K562 (cell line): ENCODE measurements around the gene DNAJB12. TPM values are rescaled to one million over a fixed set of nuclear protein-coding genes. Genes with fewer than 3 reads are reported as not detected.

Experiments used
- ARID2 ChIP-seq: fragments of 450-650 bp; IDR thresholded peaks from 2 replicates; pipeline ENCODE4 v1.6.1; 2017; ENCODE audit warnings: antibody characterized with exemption, mild to moderate bottlenecking
- CBX1 ChIP-seq: sonication (generic); IDR thresholded peaks from 2 replicates; pipeline ENCODE4 v1.6.1; 2016; ENCODE audit warnings: antibody characterized with exemption, low read depth, mild to moderate bottlenecking
- CGGBP1 ChIP-seq: fragments of 250-450 bp; sonication (Bioruptor Pico); IDR thresholded peaks from 2 replicates; pipeline ENCODE4 v1.9.0; 2021; ENCODE audit warnings: mild to moderate bottlenecking
- CHCHD3 ChIP-seq: fragments of 250-450 bp; sonication (Bioruptor Pico); IDR thresholded peaks from 2 replicates; pipeline ENCODE4 v2.1.2; 2022; ENCODE audit warnings: mild to moderate bottlenecking
- FOXA1 ChIP-seq: fragments of 450-650 bp; IDR thresholded peaks from 2 replicates; pipeline ENCODE4 v1.6.1; 2016; ENCODE audit warnings: mild to moderate bottlenecking, borderline replicate concordance
- FOXJ3 ChIP-seq: sonication (generic); formaldehyde crosslinking; IDR thresholded peaks from 2 replicates; pipeline ENCODE4 v1.4.0; 2020; ENCODE audit warnings: mild to moderate bottlenecking, missing genetic modification reagents
- HMBOX1 ChIP-seq: sonication (generic); IDR thresholded peaks from 2 replicates; pipeline ENCODE4 v1.6.1; 2016
- NR1H2 ChIP-seq: sonication (generic); formaldehyde crosslinking; IDR thresholded peaks from 2 replicates; pipeline ENCODE4 v1.4.0; 2020; ENCODE audit warnings: mild to moderate bottlenecking, missing genetic modification reagents
- PML ChIP-seq: IDR thresholded peaks from 2 replicates; pipeline ENCODE4 v1.6.1; 2012; ENCODE audit warnings: low read length, inconsistent platforms
- SMC3 ChIP-seq: conservative IDR thresholded peaks from 2 replicates; pipeline ENCODE4 v1.6.1; 2011; ENCODE audit warnings: low read depth, low read length, improper control_type of control experiment; ENCODE audit not compliant: insufficient read depth
- ZBTB11 ChIP-seq, 3 experiments: fragments of 200-800 bp in 1 of 3; fragments of 250-450 bp in 1 of 3; fragments of 450-650 bp in 1 of 3; sonication (Bioruptor Pico) in 1 of 3; sonication (Bioruptor generic) in 1 of 3; formaldehyde crosslinking in 1 of 3; IDR thresholded peaks; 2 replicates each; pipeline versions ENCODE4 v1.6.1 to v1.8.0; 2016 to 2022; ENCODE audit warnings: mild to moderate bottlenecking in 2 of 3, missing genetic modification characterization in 2 of 3, missing compliant biosample characterization in 1 of 3, moderate library complexity in 1 of 3
- ZHX1 ChIP-seq: fragments of 150-350 bp; conservative IDR thresholded peaks from 2 replicates; pipeline ENCODE4 v1.6.1; 2014; ENCODE audit warnings: low read length
- ZMIZ1 ChIP-seq, 2 experiments: fragments of 150-350 bp in 1 of 2; IDR thresholded peaks; 2 replicates each; pipeline ENCODE4 v1.6.1; 2012 to 2016; ENCODE audit warnings: low read depth in 2 of 2, low read length in 2 of 2, mild to moderate bottlenecking in 1 of 2, moderate library complexity in 1 of 2
- ZNF395 ChIP-seq: fragments of 200-800 bp; sonication (Bioruptor generic); IDR thresholded peaks from 2 replicates; pipeline ENCODE4 v1.6.1; 2017; ENCODE audit warnings: missing genetic modification characterization, missing compliant biosample characterization
- polyA plus RNA-seq, 8 experiments: library from polyadenylated mRNA; depleted of rRNA in 4 of 8; stranded (reverse) in 5 of 8; unstranded in 3 of 8; fragments of >200 nt; fragmentation: Nextera tagmentation in 2 of 8; fragmentation: Illumina TruSeq in 1 of 8; extraction: Ambion mirVana in 2 of 8; extraction: Trizol in 1 of 8; gene quantifications; 2 replicates each; pipeline versions ENCODE4 v1.2.1 to v1.2.3, GENCODE V29; 2011 to 2014; ENCODE audit warnings: inconsistent platforms in 1 of 8, missing spikeins in 1 of 8
- total RNA-seq, 7 experiments: library from RNA; depleted of rRNA in 6 of 7; stranded (reverse); fragments of >200 nt in 6 of 7; fragmentation: Illumina TruSeq in 2 of 7; extraction: Trizol in 2 of 7; gene quantifications; 2 replicates each; pipeline versions ENCODE4 v1.2.1 to v1.2.3, GENCODE V29; 2011 to 2021; ENCODE audit warnings: low replicate concordance in 1 of 7

DNAJB12 gene
- total and polyA plus RNA-seq, 9 of the 15 experiments (the other 6 are each of a cell fraction or from before 2014, with no cell fraction given), result 3.5 to 31.5 (median 20.3) TPM

GRCh38 chr10:72297281-72297804 lies 57.4 kb downstream of the DNAJB12 start (continued):
- peak in 1 of 2 experiments; percentile 36; a peak in 1 of 4 replicates for TF ChIP-seq ZMIZ1 (IDR thresholded peaks at IDR 0.05; ENCODE audit: low read depth in 2 of 2, low read length in 2 of 2)
- 0 out of 6 replicates have a peak, but pooled peaks of 1 of the 3 experiments have one; percentile 18 for TF ChIP-seq ZBTB11 (CRISPR knock-in tag; IDR thresholded peaks at IDR 0.05)
- TF ChIP-seq FOXA1, result no peak
- TF ChIP-seq CHCHD3 (CRISPR knock-in tag), result no peak
- TF ChIP-seq NR1H2 (CRISPR knock-in tag), result 0 out of 2 replicates have a peak, but pooled peaks have one; percentile 84
- no peak for TF ChIP-seq PML
- TF ChIP-seq ARID2, result 0 out of 2 replicates have a peak, but pooled peaks have one; percentile 9
- no peak; the same call in 1 of the 2 replicates for TF ChIP-seq HMBOX1
- peak; percentile 96; the same call in 1 of the 2 replicates for TF ChIP-seq CBX1
- no peak for TF ChIP-seq FOXJ3 (CRISPR knock-in tag)
- TF ChIP-seq CGGBP1 (CRISPR knock-in tag), result no peak; the same call in 1 of the 2 replicates
- peak; percentile 68; the same call in 1 of the 2 replicates for TF ChIP-seq ZNF395 (CRISPR knock-in tag)
- no peak for TF ChIP-seq ZHX1
- no peak for TF ChIP-seq SMC3
